Measurements from ENCODE around the gene KCNK7.

Gene KCNK7

GRCh38 chr11:65562020-65562419 is 33.6 kb downstream of the KCNK7 start:
- no peak overlapping the region for H3K4me3 ChIP-seq (ENCODE audit: low read depth, low read length)
- TF ChIP-seq CTCF (IDR thresholded peaks at IDR 0.05; ENCODE audit: low read depth, low read length), result no peak

GRCh38 chr11:65560555-65561418 is 34.8 kb downstream of the KCNK7 start:
- no peak overlapping the region for H3K4me3 ChIP-seq (ENCODE audit: low read depth, low read length)
- no peak for TF ChIP-seq CTCF (IDR thresholded peaks at IDR 0.05; ENCODE audit: low read depth, low read length)

- no peak for TF ChIP-seq CTCF (IDR thresholded peaks at IDR 0.05; ENCODE audit: low read depth, low read length)
- no peak overlapping the region for H3K4me3 ChIP-seq (ENCODE audit: low read depth, low read length)
Measured at GRCh38 chr11:65559951-65560537, 35.6 kb downstream of the KCNK7 start.

GRCh38 chr11:65559535-65559934 is 36.1 kb downstream of the KCNK7 start:
- H3K4me3 ChIP-seq (ENCODE audit: low read depth, low read length), result no peak overlapping the region
- TF ChIP-seq CTCF (IDR thresholded peaks at IDR 0.05; ENCODE audit: low read depth, low read length), result no peak

GRCh38 chr11:65558930-65559509 is 36.6 kb downstream of the KCNK7 start:
- 0 out of 2 replicates have a peak overlapping the region, but pooled peaks have one; percentile 27 for H3K4me3 ChIP-seq (ENCODE audit: low read depth, low read length)
- no peak for TF ChIP-seq CTCF (IDR thresholded peaks at IDR 0.05; ENCODE audit: low read depth, low read length)

- peak within 1 kb of the TSS; percentile 64 for H3K4me3 ChIP-seq (ENCODE audit: low read depth, low read length)
- no peak for TF ChIP-seq CTCF (IDR thresholded peaks at IDR 0.05; ENCODE audit: low read depth, low read length)
Measured at GRCh38 chr11:65558002-65558929, 37.3 kb downstream of the KCNK7 start, which contains the start of gene LTBP3. TSS of gene LTBP3 (minus strand) at chr11:65558359. CDS start at chr11:65557959, 400 bp downstream.

Measured in WI38 (cell line).